Esophagus squamous epithelium (tissue), 5 donors: Measurements from ENCODE around the gene PON1. TPM values are rescaled to one million over a fixed set of nuclear protein-coding genes. Genes with fewer than 3 reads are reported as not detected.

Source experiments
- DNase-seq: peaks from one replicate; lab custom pipeline; 2025; lab: John Stamatoyannopoulos, UW
- H3K27ac ChIP-seq, 4 donors: fragments of 200-600 bp; sonication (generic); one replicate each; pipeline ENCODE4 v1.5.1; 2016 to 2019; ENCODE audit warnings: mild to moderate bottlenecking in 1 of 4
- H3K27me3 ChIP-seq, 4 donors: fragments of 200-600 bp; sonication (generic); 1 replicate in 3 of 4; 2 replicates in 1 of 4; pipeline versions ENCODE4 v1.5.1 to v1.6.0; 2017 to 2021; ENCODE audit warnings: antibody characterized with exemption in 1 of 4
- H3K36me3 ChIP-seq, 3 donors: fragments of 200-600 bp; sonication (generic); one replicate each; pipeline ENCODE4 v1.5.1; 2016 to 2019
- H3K4me1 ChIP-seq, 3 donors: fragments of 200-600 bp; sonication (generic); one replicate each; pipeline ENCODE4 v1.5.1; 2017 to 2019
- H3K4me3 ChIP-seq, 4 donors: fragments of 200-600 bp; sonication (generic); 1 replicate in 3 of 4; 2 replicates in 1 of 4; pipeline ENCODE4 v1.5.1; 2016 to 2019; ENCODE audit warnings: mild to moderate bottlenecking in 2 of 4, moderate library complexity in 1 of 4
- H3K9me3 ChIP-seq, 3 donors: fragments of 200-600 bp; sonication (generic); one replicate each; pipeline ENCODE4 v1.5.1; 2016 to 2019
- POLR2A ChIP-seq, 4 donors: fragments of 450-650 bp; IDR thresholded peaks; one replicate each; pipeline ENCODE4 v1.6.1; 2017; ENCODE audit warnings: antibody characterized with exemption in 4 of 4, mild to moderate bottlenecking in 4 of 4, moderate library complexity in 3 of 4
- WGBS, 2 donors: methylation state at CpG; one replicate each; pipeline ENCODE4 v1.1.5; 2018; 5-methylcytosine and 5-hydroxymethylcytosine counted together
- intact Hi-C: fragments of 100-400 bp; cut with DNase I; formaldehyde crosslinking; loops from one replicate; pipeline ENCODE4 v1.15.0; 2022
- total RNA-seq, 4 donors: library from RNA; depleted of rRNA; stranded (reverse); fragments of >200 nt; gene quantifications; one replicate each; pipeline ENCODE4 v1.1.0, GENCODE V29; 2016
- TF ChIP-seq, protein P1 (sequence below), 6 experiments: fragments of 450-650 bp in 4 of 6; fragments of 200-600 bp in 2 of 6; sonication (generic) in 2 of 6; IDR thresholded peaks; one replicate each; pipeline ENCODE4 v1.5.1; 2016 to 2019; ENCODE audit warnings: antibody characterized with exemption in 6 of 6, mild to moderate bottlenecking in 4 of 6, moderate library complexity in 4 of 6
- donor health status: DM: yes; HTN: yes; CAD: no.

PON1 gene
- total RNA-seq, 4 donors from 2014 or later = not detected

DNA sequence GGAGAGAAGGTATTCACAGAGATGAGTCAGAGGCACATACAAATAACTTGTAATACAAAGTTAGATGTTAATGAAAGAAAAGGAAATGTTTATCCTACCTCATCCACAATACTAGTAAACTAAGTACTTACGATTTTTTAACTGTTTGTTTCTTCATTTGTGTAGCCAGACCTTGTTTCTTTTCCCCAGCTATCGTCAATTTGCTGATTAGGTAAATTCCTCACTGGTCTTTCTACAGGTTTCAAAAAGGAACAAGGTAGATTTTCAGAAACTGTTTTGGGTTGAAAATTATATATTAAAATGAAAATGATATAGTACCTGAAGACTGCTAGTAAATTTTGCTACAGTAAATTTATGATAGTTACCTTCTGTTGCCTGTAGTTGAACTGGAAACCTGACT is 56.6 kb downstream of the PON1 start:
- Histone ChIP-seq H3K4me3 (no peak overlapping the region), H3K27me3 (no peaks in the 10 kb centered on the region), H3K9me3 (no peaks in the 10 kb centered on the region), H3K4me1 (no peaks in the 10 kb centered on the region), H3K27ac (no peak overlapping the region), H3K36me3 (no peaks in the 10 kb centered on the region)
- TF ChIP-seq, protein P1, sequence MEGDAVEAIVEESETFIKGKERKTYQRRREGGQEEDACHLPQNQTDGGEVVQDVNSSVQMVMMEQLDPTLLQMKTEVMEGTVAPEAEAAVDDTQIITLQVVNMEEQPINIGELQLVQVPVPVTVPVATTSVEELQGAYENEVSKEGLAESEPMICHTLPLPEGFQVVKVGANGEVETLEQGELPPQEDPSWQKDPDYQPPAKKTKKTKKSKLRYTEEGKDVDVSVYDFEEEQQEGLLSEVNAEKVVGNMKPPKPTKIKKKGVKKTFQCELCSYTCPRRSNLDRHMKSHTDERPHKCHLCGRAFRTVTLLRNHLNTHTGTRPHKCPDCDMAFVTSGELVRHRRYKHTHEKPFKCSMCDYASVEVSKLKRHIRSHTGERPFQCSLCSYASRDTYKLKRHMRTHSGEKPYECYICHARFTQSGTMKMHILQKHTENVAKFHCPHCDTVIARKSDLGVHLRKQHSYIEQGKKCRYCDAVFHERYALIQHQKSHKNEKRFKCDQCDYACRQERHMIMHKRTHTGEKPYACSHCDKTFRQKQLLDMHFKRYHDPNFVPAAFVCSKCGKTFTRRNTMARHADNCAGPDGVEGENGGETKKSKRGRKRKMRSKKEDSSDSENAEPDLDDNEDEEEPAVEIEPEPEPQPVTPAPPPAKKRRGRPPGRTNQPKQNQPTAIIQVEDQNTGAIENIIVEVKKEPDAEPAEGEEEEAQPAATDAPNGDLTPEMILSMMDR (IDR thresholded peaks at IDR 0.05) = no peak
- no peak for TF ChIP-seq POLR2A (IDR thresholded peaks at IDR 0.05)
- intact Hi-C loops = no loop called here
- 56 to 69% methylated on average over 2 of the region's 2 CpGs for WGBS, 2 donors
- no peak for DNase-seq

DNA sequence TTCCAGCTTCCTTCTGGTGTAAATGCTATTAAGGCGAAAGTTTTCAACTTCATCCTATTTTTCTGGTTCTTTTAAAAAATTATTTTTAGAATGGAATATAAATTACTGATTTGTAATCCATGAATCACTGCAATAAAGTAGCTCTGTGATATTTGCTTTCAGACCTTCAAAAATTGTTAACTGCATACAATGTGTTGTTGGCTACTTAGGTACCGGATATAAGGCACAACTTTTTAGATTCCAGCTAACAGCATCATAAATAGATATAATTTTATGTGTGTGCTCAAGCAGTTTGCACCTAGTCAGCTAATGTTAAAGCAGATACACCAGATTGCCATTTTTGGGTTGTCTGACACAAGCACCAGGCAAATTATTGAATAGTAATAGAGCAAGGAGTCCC is 58.7 kb downstream of the PON1 start:
- intact Hi-C loops = no loop called here
- no peaks in the 10 kb centered on the region for H3K9me3 ChIP-seq
- no peaks in the 10 kb centered on the region for H3K4me1 ChIP-seq
- H3K27ac ChIP-seq = no peak overlapping the region
- 84 to 90% methylated on average over 2 of the region's 2 CpGs for WGBS, 2 donors
- H3K4me3 ChIP-seq = no peak overlapping the region
- H3K36me3 ChIP-seq = no peaks in the 10 kb centered on the region
- no peaks in the 10 kb centered on the region for H3K27me3 ChIP-seq
- DNase-seq = no peak
- TF ChIP-seq POLR2A (IDR thresholded peaks at IDR 0.05) = no peak
- TF ChIP-seq, protein P1 (IDR thresholded peaks at IDR 0.05) = no peak

DNA sequence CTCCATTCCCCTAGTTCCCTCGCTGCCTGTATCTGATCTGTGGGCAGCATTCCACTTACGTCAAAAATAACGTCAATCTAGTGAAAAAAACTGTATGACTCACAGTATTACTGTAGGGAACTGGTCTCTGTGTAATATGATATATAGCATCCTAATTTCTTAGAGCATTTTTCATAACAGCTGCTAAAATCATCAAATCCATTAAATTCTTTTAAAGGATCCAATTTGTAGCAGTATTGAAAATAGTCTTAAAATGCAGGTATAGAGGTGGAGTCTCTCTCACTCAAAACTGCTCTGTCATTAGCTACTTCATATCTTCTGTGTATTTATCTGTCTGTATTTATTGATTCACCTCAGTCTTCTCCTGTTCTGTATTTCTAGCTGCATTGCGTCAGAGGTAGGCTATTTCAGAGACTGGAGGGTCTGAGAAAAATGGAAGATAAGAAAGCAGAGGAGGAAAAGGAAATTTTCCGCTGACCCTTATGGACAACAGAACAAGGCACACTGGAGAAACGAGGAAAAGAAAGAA is 59.9 kb downstream of the PON1 start:
- H3K4me3 ChIP-seq = no peak overlapping the region
- TF ChIP-seq POLR2A (IDR thresholded peaks at IDR 0.05) = no peak
- TF ChIP-seq, protein P1 (IDR thresholded peaks at IDR 0.05) = no peak
- no peak for DNase-seq
- no peaks in the 10 kb centered on the region for H3K9me3 ChIP-seq
- no peaks in the 10 kb centered on the region for H3K4me1 ChIP-seq
- no peaks in the 10 kb centered on the region for H3K27me3 ChIP-seq
- H3K27ac ChIP-seq = no peak overlapping the region
- 63 to 78% methylated on average over 6 of the region's 6 CpGs for WGBS, 2 donors
- no peaks in the 10 kb centered on the region for H3K36me3 ChIP-seq
- intact Hi-C loops = no loop called here

DNA sequence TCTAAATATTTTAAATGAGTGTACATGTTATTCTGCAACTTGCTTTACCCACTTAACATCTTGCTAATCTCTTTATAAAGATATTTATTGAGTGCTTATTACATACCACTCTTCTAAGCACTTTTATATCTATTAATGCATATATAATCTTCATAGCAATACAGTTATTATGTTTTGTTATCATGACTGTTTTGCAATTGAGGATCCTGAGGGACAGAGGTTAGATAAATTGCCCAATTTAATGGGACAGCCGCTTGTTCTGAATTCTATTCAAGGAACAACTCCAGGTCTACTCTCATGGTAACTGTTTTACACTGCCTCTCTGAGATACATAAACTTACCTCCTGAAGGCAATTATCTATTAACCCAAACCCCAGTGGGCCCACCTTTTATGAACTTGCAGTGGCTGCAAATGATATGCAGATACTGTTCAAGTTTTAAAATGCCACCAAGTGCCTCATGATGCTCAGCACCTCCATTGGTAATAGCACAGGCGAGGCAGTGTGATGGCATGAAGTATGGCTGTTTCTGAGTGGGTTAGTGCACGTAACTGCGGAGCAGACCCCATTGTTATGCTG is 60.5 kb downstream of the PON1 start:
- Histone ChIP-seq H3K27ac (no peak overlapping the region), H3K4me1 (no peaks in the 10 kb centered on the region), H3K4me3 (no peak overlapping the region), H3K9me3 (no peaks in the 10 kb centered on the region), H3K36me3 (no peaks in the 10 kb centered on the region), H3K27me3 (no peaks in the 10 kb centered on the region)
- no peak for DNase-seq
- intact Hi-C loops = no loop called here
- WGBS, 2 donors = 79 to 88% methylated on average over 4 of the region's 4 CpGs
- TF ChIP-seq, protein P1 (IDR thresholded peaks at IDR 0.05) = no peak
- no peak for TF ChIP-seq POLR2A (IDR thresholded peaks at IDR 0.05)

DNA sequence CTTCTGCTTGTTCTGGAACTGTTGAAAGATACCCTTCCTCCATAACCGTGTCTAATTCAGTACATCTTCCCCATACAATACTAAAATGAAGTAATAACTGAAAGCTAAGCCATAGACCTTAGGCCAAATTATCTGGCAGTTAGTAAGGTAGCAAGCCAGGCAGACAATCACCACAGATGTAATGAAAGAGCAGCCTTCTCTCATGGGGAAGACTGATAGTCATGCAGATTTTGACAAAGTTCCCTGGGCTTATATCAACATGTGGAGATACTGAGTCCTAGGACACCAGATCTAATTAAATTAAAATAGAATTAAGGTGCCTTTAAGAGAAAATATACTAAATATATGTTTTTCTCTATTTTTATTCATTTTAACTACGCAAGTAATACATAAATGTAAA is 61.5 kb downstream of the PON1 start:
- Histone ChIP-seq H3K36me3 (no peaks in the 10 kb centered on the region), H3K27ac (no peak overlapping the region), H3K9me3 (no peaks in the 10 kb centered on the region), H3K4me1 (no peaks in the 10 kb centered on the region), H3K27me3 (no peaks in the 10 kb centered on the region), H3K4me3 (no peak overlapping the region)
- intact Hi-C loops = no loop called here
- TF ChIP-seq, protein P1 (IDR thresholded peaks at IDR 0.05) = no peak
- no peak for TF ChIP-seq POLR2A (IDR thresholded peaks at IDR 0.05)
- WGBS, 2 donors = 74 to 89% methylated on average over 2 of the region's 2 CpGs
- no peak for DNase-seq
